HG03175 (cell line): ENCODE measurements around the gene ASCC3.
"Not testable (repeated sequence)": the region's sequence is repeated elsewhere in the genome, so short reads cannot be mapped to it uniquely, and the experiment has no call there.

ENCODE experiments used
- ATAC-seq: cut with Tn5 transposase; IDR thresholded peaks from one replicate; pipeline ENCODE4 v1.9.1; 2021; ENCODE audit warnings: mild to moderate bottlenecking, moderate library complexity; ENCODE audit not compliant: unreplicated experiment

ASCC3 gene

GRCh38 chr6:100886076-100886475 lies 4.9 kb upstream of the ASCC3 start:
- ATAC-seq = no peak

GRCh38 chr6:100883347-100883746 lies 2.2 kb upstream of the ASCC3 start:
- ATAC-seq = no peak

- ATAC-seq = no peak
Observed at GRCh38 chr6:100881707-100882040, 545 bp upstream of the ASCC3 start.

- ATAC-seq = no peak
Observed at GRCh38 chr6:100880149-100880852, 828 bp downstream of the ASCC3 start.

GRCh38 chr6:100879317-100879716 lies 1.8 kb downstream of the ASCC3 start:
- no peak for ATAC-seq

GRCh38 chr6:100877851-100878250 lies 3.3 kb downstream of the ASCC3 start:
- no peak for ATAC-seq

- no peak for ATAC-seq
Observed at GRCh38 chr6:100876251-100876650, 4.9 kb downstream of the ASCC3 start.

DNA sequence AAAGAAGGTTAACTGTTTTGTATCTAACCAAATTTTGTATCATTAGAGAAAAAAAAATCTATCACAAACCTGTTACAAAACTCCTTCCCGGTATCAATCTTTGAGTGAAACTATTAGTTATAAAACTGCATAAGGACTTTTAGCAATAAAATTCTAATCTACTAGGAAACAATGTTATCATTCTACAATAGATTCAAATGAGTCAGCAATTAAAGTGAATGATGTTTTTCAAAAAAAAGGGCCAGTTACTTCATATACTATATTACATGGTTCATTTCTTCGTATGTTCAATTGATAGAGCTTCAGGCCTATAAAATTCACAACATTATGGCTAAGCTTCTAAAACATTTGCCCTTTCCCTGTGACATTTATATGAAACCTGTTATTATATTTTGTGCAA lies 15.6 kb downstream of the ASCC3 start:
- ATAC-seq = no peak

DNA sequence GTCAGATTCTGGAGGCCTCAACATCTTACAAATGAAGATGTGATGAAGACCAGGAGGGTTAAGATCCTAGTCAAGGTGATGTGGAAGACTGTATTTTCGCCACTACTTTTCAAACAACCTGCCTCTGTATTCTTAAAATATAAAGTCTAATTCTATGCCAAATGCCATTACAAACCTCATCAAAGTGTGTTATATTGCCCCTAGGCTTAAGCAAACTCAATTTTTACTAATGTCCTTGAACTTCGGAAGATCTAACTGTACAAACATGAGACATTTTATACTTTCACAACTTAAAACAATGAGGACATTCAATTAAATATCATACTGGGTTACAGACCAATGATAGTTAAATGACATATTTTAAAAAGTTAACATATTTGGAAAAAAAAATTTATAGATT lies 19.1 kb downstream of the ASCC3 start:
- ATAC-seq = no peak

GRCh38 chr6:100856146-100856545 lies 25.0 kb downstream of the ASCC3 start:
- ATAC-seq = no peak

DNA sequence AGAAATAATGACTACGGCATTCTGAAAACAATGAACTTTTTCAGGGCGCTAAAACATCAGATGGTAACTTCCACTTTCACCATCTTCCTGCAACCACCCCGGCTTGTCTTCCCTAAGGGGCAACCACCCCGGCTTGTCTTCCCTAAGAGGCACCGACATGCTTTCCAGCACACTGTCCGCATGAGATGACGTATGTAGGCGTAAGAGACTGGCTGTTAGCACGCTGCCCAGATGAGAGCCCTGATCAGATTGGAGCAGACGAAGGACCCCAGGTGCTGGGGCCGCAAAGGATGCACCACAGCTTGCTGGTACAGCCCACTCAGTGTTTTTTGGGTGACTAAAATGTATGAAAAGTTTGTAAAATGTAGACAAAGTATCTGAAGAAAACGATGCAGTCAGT lies 29.3 kb downstream of the ASCC3 start:
- ATAC-seq = no peak

GRCh38 chr6:100850174-100850573 lies 31.0 kb downstream of the ASCC3 start:
- ATAC-seq = no peak

GRCh38 chr6:100846276-100846675 lies 34.9 kb downstream of the ASCC3 start:
- ATAC-seq = peak; percentile 80

DNA sequence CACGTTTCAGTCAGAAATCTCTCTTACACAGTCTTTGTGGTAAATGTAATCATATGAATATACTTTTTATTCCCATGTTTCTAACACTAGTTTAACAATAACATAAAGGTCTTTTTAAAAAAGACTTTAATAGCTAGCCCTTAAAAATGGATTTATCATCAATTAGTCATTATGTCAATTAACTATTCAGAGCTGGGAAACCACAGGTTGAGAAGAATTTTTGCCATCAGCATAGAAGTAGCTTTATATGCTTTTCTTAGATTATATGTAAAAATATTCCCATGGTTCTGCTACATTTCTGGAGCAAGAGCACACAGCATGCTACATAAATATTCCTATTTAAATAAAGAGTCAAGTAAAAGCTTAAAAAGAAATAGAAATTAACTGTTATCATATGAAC lies 35.5 kb downstream of the ASCC3 start:
- no peak for ATAC-seq

DNA sequence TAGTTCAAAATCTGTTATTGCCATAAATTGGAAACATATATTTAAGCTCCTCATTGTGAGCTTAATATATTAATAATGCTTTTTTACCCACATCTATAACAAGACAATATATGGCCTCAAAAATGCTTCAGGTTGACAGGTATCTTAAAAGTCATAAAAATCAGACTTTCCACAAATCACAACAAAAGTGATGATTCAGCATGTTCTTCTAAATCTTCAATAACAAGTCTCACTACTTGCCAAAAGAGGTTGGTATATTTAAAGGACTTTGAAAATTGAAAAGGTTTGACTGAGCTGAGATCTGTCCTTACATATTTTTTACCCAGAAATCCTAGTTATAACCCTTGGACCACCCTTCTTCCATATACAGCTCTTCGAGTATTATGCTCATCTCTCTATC lies 41.7 kb downstream of the ASCC3 start:
- no peak for ATAC-seq

DNA sequence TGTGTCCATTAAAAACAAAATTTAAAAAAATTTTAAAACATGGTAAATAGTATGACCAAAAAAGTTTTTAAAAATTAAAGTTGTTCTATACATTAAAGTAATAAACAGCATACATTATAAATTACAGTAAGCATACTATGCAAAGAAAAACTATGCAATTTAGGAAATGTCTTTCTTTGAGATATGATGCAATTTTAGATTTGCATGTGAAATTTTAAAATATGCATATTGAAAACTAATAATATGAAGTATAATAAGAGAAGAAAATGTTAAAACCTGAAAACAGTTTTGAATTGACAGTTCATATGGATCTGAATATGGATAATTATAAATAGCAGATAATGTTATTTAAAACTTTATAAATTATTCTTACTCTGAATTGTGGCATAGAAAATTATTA lies 43.1 kb downstream of the ASCC3 start:
- ATAC-seq = no peak

GRCh38 chr6:100833972-100834574 lies 47.1 kb downstream of the ASCC3 start:
- ATAC-seq = no peak

DNA sequence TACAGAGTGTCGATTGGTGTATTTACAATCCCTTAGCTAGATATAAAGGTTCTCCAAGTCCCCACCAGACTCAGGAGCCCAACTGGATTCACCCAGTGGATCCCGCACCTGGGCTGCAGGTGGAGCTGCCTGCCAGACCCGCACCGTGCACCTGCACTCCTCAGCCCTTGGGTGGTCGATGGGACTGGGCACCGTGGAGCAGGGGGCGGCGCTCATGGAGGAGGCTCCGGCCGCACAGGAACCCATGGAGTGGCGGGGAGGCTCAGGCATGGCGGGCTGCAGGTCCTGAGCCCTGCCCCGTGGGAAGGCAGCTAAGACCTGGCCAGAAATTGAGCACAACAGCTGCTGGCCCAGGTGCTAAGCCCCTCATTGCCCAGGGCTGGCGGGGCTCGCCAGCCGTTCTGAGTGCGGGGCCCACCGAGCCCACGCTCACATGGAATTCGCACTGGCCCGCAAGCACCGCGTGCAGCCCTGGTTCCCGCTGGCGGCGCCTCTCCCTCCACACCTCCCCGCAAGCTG lies 52.0 kb downstream of the ASCC3 start:
- ATAC-seq = not testable (repeated sequence)

DNA sequence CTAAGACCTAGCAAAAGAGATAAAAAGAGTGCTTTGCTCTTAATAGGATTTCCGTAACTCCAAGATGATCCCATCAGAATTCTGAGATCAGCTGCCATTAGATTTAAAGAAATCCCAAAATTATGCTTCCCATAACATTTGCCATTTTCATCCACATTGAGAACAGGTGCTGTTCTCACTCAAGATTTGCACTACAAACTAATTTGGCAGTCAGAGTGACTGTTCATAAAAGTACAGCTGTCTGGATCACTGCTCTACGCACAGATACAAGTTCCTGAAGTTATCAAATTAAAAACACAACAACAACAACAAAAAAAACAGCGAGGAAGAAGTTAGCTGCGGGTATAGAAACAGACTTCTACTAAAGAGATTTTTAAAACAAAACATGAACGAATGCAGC lies 58.1 kb downstream of the ASCC3 start:
- ATAC-seq = no peak

- ATAC-seq = no peak
Observed at GRCh38 chr6:100818066-100818465, 63.1 kb downstream of the ASCC3 start.

- no peak for ATAC-seq
Observed at GRCh38 chr6:100810015-100810414, 71.1 kb downstream of the ASCC3 start.

DNA sequence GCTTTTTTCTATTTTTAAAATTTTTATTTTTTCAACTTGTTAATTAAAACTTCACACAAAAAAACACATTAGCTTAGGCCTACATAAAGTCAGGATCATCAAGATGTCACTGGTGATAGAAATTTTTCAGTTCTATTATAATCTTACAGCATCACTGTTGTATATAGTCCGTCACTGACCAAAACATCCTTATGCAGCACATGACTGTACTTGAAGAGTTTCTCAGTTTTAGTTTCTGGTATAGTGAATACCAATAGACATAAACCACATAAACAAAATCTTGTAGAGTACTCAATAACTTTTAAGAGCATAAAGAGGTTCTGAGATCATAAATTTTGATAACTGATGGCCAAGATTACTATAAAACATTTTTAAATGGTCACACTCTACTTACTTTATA lies 71.8 kb downstream of the ASCC3 start:
- ATAC-seq = peak; percentile 53
